Left lung (tissue), 10 donors: ENCODE results near the gene PDK2. TPM values are rescaled to one million over a fixed set of nuclear protein-coding genes. Genes with fewer than 3 reads are reported as not detected.

Experiments
- ATAC-seq: fragments of 200-7000 bp; cut with Tn5 transposase; one replicate; pipeline ENCODE4 v1.9.1; 2020; ENCODE audit warnings: moderate library complexity
- DNase-seq, 4 donors: peaks; one replicate each; pipeline ENCODE4 v3.0.0-alpha.2; 2013 to 2020
- H3K27ac ChIP-seq, 2 donors: fragments of 200-600 bp; sonication (generic) in 1 of 2; one replicate each; pipeline versions ENCODE4 v1.5.0 to v1.8.0; 2020 to 2021
- H3K27me3 ChIP-seq, 2 donors: fragments of 200-600 bp; sonication (generic) in 1 of 2; one replicate each; pipeline versions ENCODE4 v1.5.0 to v1.8.0; 2020 to 2021
- H3K36me3 ChIP-seq, 2 donors: fragments of 200-600 bp; sonication (generic) in 1 of 2; one replicate each; pipeline versions ENCODE4 v1.5.0 to v1.8.0; 2020 to 2021
- H3K4me1 ChIP-seq, 2 donors: fragments of 200-600 bp; one replicate each; pipeline ENCODE4 v1.8.0; 2021
- H3K4me3 ChIP-seq, 2 donors: fragments of 200-600 bp; sonication (generic) in 1 of 2; one replicate each; pipeline versions ENCODE4 v1.5.0 to v1.8.0; 2020 to 2021; ENCODE audit warnings: mild to moderate bottlenecking in 1 of 2
- H3K9me3 ChIP-seq, 2 donors: fragments of 200-600 bp; sonication (generic) in 1 of 2; one replicate each; pipeline versions ENCODE4 v1.5.0 to v1.8.0; 2020 to 2021
- CTCF ChIP-seq, 2 donors: fragments of 200-600 bp; sonication (generic) in 1 of 2; IDR thresholded peaks; one replicate each; pipeline versions ENCODE4 v1.5.0 to v1.8.0; 2021; ENCODE audit warnings: antibody characterized with exemption in 2 of 2
- intact Hi-C, 2 donors: fragments of 100-400 bp; cut with DNase I; formaldehyde crosslinking; loops; one replicate each; pipeline versions ENCODE4 v1.11.2 to v1.14.2; 2022
- polyA plus RNA-seq, 6 donors: library from polyadenylated mRNA; unstranded; fragments of 120-200 nt; gene quantifications; one replicate each; pipeline ENCODE4 v1.2.1, GENCODE V29; 2013; ENCODE audit not compliant: insufficient read length in 6 of 6
- total RNA-seq, 2 donors: library from RNA; stranded (reverse); fragmentation: NEBNext Ultra II Directional; extraction: Animal tissue kit (Norgen Biotek cat#: 25700); gene quantifications; one replicate each; pipeline ENCODE4 v1.2.1, GENCODE V29; 2021
- donor health status: DM: no; HTN: yes; CAD: no.
- donor health status: DM: no; HTN: no; CAD: no.

The PDK2 gene
- total and polyA plus RNA-seq, 8 donors: 20.7 to 83.8 (median 67.4) TPM

- Histone ChIP-seq H3K36me3 (peaks cover 0 to 43% of the 10 kb centered on the region in 2 donors), H3K9me3 (no peaks in the 10 kb centered on the region), H3K4me1 (peaks cover 5 to 7% of the 10 kb centered on the region in 2 donors), H3K4me3 (no peak overlapping the region), H3K27ac (no peak overlapping the region), H3K27me3 (no peaks in the 10 kb centered on the region)
- DNase-seq (no peak), ATAC-seq (no peak)
- no peak for TF ChIP-seq CTCF (IDR thresholded peaks at IDR 0.05)
- intact Hi-C loops: no loop called here
Observed at GRCh38 chr17:50107790-50108414, 12.8 kb downstream of the PDK2 start.

GRCh38 chr17:50108556-50108955, 13.4 kb downstream of the PDK2 start:
- Histone ChIP-seq H3K27ac (no peak overlapping the region), H3K4me1 (peaks cover 5 to 7% of the 10 kb centered on the region in 2 donors), H3K36me3 (peaks cover 0 to 43% of the 10 kb centered on the region in 2 donors), H3K4me3 (no peak overlapping the region), H3K9me3 (no peaks in the 10 kb centered on the region), H3K27me3 (no peaks in the 10 kb centered on the region)
- no peak for TF ChIP-seq CTCF (IDR thresholded peaks at IDR 0.05)
- intact Hi-C loops: no loop called here
- ATAC-seq: no peak
- no peak for DNase-seq

GRCh38 chr17:50109207-50109606, 14.1 kb downstream of the PDK2 start:
- DNase-seq (no peak), ATAC-seq (no peak)
- Histone ChIP-seq H3K4me1 (peaks cover 5 to 7% of the 10 kb centered on the region in 2 donors), H3K27ac (no peak overlapping the region), H3K36me3 (peaks cover 0 to 43% of the 10 kb centered on the region in 2 donors), H3K4me3 (no peak overlapping the region), H3K9me3 (no peaks in the 10 kb centered on the region), H3K27me3 (peaks cover 0 to 3% of the 10 kb centered on the region in 2 donors)
- no peak for TF ChIP-seq CTCF (IDR thresholded peaks at IDR 0.05)
- intact Hi-C loops: no loop called here

- TF ChIP-seq CTCF (IDR thresholded peaks at IDR 0.05): no peak
- intact Hi-C loops: no loop called here
- Histone ChIP-seq H3K27ac (no peak overlapping the region), H3K4me3 (no peak overlapping the region), H3K9me3 (no peaks in the 10 kb centered on the region), H3K27me3 (peaks cover 0 to 7% of the 10 kb centered on the region in 2 donors), H3K4me1 (peaks cover 5 to 7% of the 10 kb centered on the region in 2 donors), H3K36me3 (peaks cover 0 to 43% of the 10 kb centered on the region in 2 donors)
- ATAC-seq: no peak
- DNase-seq: peak in 1 of 4 donors; percentile 72
Observed at GRCh38 chr17:50109785-50110184, 14.6 kb downstream of the PDK2 start.

GRCh38 chr17:50110591-50111349, 15.6 kb downstream of the PDK2 start:
- intact Hi-C loops: no loop called here
- ATAC-seq: no peak

More at GRCh38 chr17:50110591-50111349, 15.6 kb downstream of the PDK2 start:
- peak in 1 of 4 donors; percentile 71 for DNase-seq
- H3K36me3 ChIP-seq: peaks cover 0 to 35% of the 10 kb centered on the region in 2 donors
- H3K4me1 ChIP-seq: peaks cover 5 to 7% of the 10 kb centered on the region in 2 donors
- no peak for TF ChIP-seq CTCF (IDR thresholded peaks at IDR 0.05)
- H3K4me3 ChIP-seq: no peak overlapping the region
- no peaks in the 10 kb centered on the region for H3K9me3 ChIP-seq
- H3K27me3 ChIP-seq: peaks cover 0 to 13% of the 10 kb centered on the region in 2 donors
- peak overlapping the region in 1 of 2 donors; percentile 33 for H3K27ac ChIP-seq
